ENCODE data around the gene PSD. TPM values are rescaled to one million over a fixed set of nuclear protein-coding genes. Genes with fewer than 3 reads are reported as not detected.

PSD gene
- polyA plus RNA-seq, 1 experiment, result 1.8 TPM

- DNase-seq (ENCODE audit: low read depth), result no peak
- Histone ChIP-seq H3K27me3 (ENCODE audit: control insufficient read depth, insufficient read depth, low read length) (no peaks in the 10 kb centered on the region), H3K4me3 (ENCODE audit: low read depth, low read length) (no peak overlapping the region), H3K36me3 (ENCODE audit: control insufficient read depth, insufficient read depth, low read length) (peaks cover 8% of the 10 kb centered on the region)
- TF ChIP-seq CTCF (IDR thresholded peaks at IDR 0.05; ENCODE audit: insufficient read depth, low read depth, low read length), result no peak
- ChIA-PET POLR2A (no interaction called here), CTCF (interaction anchor here (0.7 to 7.0 kb wide), 5 partner anchors 23 to 257 kb away, joined by 3 to 37 read pairs (median 4); no protein-coding TSS in a partner anchor)
These were observed 8.3 kb upstream of the PSD start for GRCh38 chr10:102426803-102427287.

GRCh38 chr10:102425444-102425843, 6.9 kb upstream of the PSD start:
- CTCF ChIA-PET, result interaction anchor here (0.7 to 7.0 kb wide), 4 partner anchors 26 to 245 kb away, joined by 3 to 60 read pairs (median 22); no protein-coding TSS in a partner anchor

GRCh38 chr10:102424916-102425315, 6.3 kb upstream of the PSD start:
- ChIA-PET CTCF (interaction anchor here (6.4 to 7.0 kb wide), 2 partner anchors 54 to 194 kb away, joined by 37 to 60 read pairs; no protein-coding TSS in a partner anchor), POLR2A (interaction anchor here (0.5 kb wide), 1 partner anchor 27 kb away, joined by 4 read pairs; no protein-coding TSS in a partner anchor)
- Histone ChIP-seq H3K36me3 (ENCODE audit: control insufficient read depth, insufficient read depth, low read length) (peaks cover 8% of the 10 kb centered on the region), H3K4me3 (ENCODE audit: low read depth, low read length) (no peak overlapping the region), H3K27me3 (ENCODE audit: control insufficient read depth, insufficient read depth, low read length) (no peaks in the 10 kb centered on the region)
- no peak for TF ChIP-seq CTCF (IDR thresholded peaks at IDR 0.05; ENCODE audit: insufficient read depth, low read depth, low read length)
- no peak for DNase-seq (ENCODE audit: low read depth)

More at GRCh38 chr10:102425444-102425843, 6.9 kb upstream of the PSD start:
- Histone ChIP-seq H3K27me3 (ENCODE audit: control insufficient read depth, insufficient read depth, low read length) (no peaks in the 10 kb centered on the region), H3K36me3 (ENCODE audit: control insufficient read depth, insufficient read depth, low read length) (peaks cover 8% of the 10 kb centered on the region), H3K4me3 (ENCODE audit: low read depth, low read length) (no peak overlapping the region)
- no peak for TF ChIP-seq CTCF (IDR thresholded peaks at IDR 0.05; ENCODE audit: insufficient read depth, low read depth, low read length)
- DNase-seq (ENCODE audit: low read depth), result no peak
- POLR2A ChIA-PET, result no interaction called here

- TF ChIP-seq CTCF (IDR thresholded peaks at IDR 0.05; ENCODE audit: insufficient read depth, low read depth, low read length), result no peak
- DNase-seq (ENCODE audit: low read depth), result no peak
- Histone ChIP-seq H3K4me3 (ENCODE audit: low read depth, low read length) (no peak overlapping the region), H3K27me3 (ENCODE audit: control insufficient read depth, insufficient read depth, low read length) (no peaks in the 10 kb centered on the region), H3K36me3 (ENCODE audit: control insufficient read depth, insufficient read depth, low read length) (peaks cover 8% of the 10 kb centered on the region)
- POLR2A ChIA-PET, result interaction anchor here (0.5 kb wide), 1 partner anchor 28 kb away, joined by 4 read pairs; no protein-coding TSS in a partner anchor
- CTCF ChIA-PET, result interaction anchor here (0.8 to 7.0 kb wide), 9 partner anchors 8 to 197 kb away, joined by 3 to 60 read pairs (median 14); partner anchors contain the start of genes CUEDC2 and ELOVL3
These were observed 5.6 kb upstream of the PSD start for GRCh38 chr10:102424145-102424544.

GRCh38 chr10:102423372-102423968, 4.9 kb upstream of the PSD start:
- peaks cover 8% of the 10 kb centered on the region for H3K36me3 ChIP-seq (ENCODE audit: control insufficient read depth, insufficient read depth, low read length)
- no peak for DNase-seq (ENCODE audit: low read depth)
- ChIA-PET POLR2A (no interaction called here), CTCF (interaction anchor here (0.6 to 7.0 kb wide), 21 partner anchors 9 to 291 kb away, joined by 3 to 60 read pairs (median 5); partner anchors contain the start of genes C10orf95, CUEDC2, ELOVL3 and PPRC1)
- no peak overlapping the region for H3K4me3 ChIP-seq (ENCODE audit: low read depth, low read length)
- TF ChIP-seq CTCF (IDR thresholded peaks at IDR 0.05; ENCODE audit: insufficient read depth, low read depth, low read length), result no peak
- no peaks in the 10 kb centered on the region for H3K27me3 ChIP-seq (ENCODE audit: control insufficient read depth, insufficient read depth, low read length)

Measured in BJ (cell line).